GM18505 (cell line): ENCODE data around the gene LDLRAP1.

Source experiments
- ATAC-seq: cut with Tn5 transposase; IDR thresholded peaks from one replicate; pipeline ENCODE4 v1.9.1; 2021; ENCODE audit not compliant: unreplicated experiment
- POLR2A ChIP-seq: IDR thresholded peaks from 4 replicates; pipeline ENCODE4 v1.6.1; 2011; ENCODE audit warnings: borderline replicate concordance; ENCODE audit not compliant: insufficient read depth, insufficient read length; ENCODE audit errors: extremely low read depth

LDLRAP1 gene

DNA sequence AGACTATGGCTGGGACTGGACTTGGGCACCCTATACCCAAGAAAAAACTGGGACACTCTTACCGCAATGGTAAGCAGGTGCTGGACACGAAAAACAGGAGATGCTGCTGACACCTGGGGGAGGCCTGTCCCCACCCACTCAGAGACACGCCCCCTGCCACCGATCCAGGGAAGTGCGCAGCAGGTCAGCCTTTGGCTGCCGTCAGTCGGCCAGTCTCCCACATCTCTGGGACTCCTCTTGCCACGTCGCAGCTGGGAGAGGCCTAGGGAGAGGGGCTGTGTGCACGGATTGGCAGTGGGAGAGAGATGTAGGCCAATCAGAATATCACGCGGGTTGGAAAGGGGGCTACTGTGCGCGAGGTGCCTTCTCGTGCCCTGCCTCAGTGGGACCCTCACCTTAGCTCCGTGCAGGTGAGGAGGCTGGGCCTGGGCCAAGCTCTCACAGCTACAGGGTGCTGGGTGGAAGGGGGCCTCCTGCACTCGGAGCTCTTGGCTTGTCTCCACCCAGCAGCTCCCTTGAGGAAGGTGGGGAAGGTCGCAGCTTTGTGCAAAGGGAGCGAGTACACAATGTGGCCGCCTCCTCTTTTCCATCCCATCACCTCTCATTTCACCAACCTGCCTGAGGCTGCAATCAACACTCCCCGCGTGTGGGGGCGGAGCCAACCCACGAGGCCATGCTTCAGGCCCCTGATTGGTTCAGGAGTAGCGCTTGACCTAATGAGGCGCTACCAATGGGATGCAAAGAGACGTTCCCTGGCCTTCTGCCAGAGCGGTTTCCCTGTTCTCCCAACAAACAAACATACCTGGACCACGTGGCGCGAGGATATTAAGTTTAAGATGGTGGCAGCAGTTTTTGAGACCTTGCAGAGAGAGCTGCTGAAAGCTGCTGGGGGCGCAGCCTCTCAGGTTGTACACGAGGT is 25.7 kb upstream of the LDLRAP1 start:
- no peak for ATAC-seq

DNA sequence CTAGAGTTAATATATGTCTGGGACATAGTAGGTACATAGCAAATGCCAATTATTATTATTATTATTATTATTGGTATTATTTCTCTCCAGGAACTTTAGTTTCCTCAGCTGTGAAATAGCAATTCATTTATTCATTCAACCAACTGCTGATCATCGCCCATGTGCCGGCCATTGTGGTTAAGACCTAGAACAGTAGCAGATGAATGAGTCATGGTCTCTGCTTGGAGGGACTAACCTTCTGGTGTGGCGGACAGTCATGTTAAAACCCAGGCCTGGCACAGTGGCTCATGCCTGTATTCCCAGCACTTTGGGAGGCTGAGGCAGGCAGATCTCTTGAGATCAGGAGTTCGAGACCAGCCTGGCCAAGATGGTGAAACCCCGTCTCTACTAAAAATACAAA is 23.8 kb upstream of the LDLRAP1 start:
- no peak for ATAC-seq
- TF ChIP-seq POLR2A: no peak

More for the DNA sequence above, 25.7 kb upstream of the LDLRAP1 start:
- TF ChIP-seq POLR2A: no peak

DNA sequence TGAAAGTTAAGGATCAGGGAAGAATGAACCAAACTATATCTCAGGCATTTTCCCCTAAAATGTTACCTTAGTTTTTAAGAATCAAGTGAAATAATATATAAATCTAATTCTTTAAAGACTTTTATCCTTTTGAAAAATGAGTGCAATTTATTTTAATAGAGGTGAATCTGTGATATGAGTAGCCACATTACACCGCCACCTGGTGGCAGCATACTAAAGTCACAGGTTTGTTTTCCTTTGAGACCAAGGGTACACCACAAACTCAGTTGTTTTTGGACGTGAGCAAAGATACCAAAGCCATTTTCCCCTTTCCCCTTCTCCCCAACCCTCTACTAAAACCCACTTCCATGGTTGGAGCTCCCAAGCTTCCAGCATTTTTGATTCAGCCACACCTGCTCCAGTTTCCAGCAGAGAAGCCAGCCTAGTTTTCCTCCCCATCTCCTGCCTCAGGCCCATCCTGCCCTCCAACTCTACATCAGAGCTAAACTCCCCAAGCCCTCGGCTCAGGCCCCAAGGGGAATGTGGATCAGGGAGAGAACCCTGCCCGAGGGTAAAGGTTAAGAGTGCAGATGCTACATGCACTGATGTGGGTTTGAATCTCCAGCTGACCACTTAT is 22.9 kb upstream of the LDLRAP1 start:
- ATAC-seq: no peak
- no peak for TF ChIP-seq POLR2A

DNA sequence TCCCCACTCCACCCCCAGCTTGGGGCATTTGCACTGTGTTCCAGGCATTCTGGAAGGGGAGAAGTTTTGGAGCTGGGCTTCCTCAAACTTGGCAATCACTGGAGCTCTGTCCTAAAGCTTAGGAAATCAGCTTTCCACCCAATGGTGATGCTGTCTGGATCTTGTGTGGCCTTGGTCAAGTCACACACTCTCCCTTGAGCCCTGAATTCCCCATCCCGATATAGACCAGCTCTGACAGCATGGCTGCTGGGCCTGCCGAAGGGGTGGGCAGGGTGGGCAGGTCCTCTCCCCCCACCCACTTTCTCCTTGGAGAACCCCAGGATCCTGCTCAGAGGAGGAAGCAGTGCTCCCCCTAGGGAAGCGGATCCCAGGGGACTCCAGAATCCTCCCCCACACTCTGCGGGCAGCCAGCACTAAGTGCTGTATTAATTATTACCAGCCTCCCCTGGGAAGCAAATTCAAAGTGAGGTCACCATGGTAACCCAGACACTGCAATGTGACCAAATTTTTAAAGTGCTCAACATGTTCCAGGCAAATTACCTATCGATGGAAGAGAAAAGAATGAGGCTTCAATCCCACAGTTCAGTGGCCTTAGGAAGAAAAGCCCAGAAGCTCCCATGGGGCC is 21.3 kb upstream of the LDLRAP1 start:
- TF ChIP-seq POLR2A: no peak
- no peak for ATAC-seq

DNA sequence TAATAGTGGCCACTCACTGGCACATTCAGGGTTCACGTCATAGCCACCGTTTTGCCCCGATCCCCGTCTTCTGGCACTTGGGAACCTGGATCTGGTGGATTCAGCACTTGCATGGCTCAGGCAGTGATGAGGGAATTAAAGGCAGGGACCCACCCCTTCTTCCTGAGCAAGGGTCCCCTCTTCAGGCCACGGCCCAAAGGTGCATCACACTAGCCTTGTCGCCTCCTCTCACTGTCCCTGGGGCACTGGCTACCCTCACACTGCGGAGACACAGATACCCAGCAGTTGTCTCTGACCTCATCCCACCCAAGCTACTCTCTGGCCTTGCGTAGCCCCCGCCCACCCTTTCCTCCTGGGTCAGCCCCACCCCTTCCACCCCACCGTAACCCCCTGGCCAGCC is 19.9 kb upstream of the LDLRAP1 start:
- no peak for ATAC-seq
- TF ChIP-seq POLR2A: no peak

DNA sequence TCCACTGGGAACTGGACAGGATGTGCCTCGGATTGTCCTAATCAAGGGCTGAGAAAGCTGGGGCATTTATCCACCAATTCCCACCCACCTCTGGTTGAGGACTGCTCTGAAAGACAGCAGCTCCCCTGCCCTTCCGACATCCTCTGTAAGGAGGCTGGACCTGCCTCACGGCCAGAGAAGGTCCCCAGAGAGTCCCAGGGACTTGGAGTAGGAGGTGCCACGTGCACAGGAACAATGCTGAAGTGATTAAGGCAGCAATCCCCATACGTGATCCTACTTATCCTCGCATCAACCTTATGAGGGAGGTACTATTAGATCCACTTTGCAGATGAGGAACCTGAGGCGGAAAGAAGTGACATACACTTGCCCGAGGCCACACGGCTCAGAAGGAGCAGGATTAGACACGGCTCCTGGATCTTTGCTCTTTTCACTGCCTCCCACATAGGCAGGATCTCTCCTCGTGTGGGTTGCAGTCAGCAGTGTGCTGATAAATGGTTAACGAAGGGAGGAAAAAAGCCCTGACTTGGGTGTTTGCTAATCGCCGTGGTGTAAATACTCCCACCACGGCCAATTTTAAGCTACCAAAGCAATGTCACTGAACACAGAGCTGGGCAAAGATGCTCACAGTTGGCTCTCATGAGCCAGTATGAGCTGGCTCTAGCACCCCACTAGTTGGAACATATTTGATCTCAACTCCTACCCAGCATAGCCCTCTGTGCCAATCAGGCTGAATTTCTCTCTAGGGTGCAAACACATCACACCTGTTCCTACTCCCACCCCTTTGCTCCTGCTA is 18.6 kb upstream of the LDLRAP1 start:
- no peak for TF ChIP-seq POLR2A
- ATAC-seq: no peak

DNA sequence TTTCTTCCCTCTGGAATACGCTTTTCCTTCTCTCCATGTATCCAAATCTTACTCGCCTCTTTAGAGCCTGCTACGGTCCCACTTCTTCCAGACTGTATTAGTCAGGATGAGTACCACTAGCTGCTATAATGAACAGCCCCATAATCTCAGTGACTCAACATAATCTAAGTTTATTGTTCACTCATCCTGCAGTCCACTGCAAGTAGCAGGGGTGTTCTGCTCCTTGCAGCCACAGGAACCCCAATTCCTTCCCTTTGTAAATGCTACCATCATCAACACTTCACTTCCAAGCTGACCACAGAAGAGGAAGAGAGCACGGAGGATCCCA is 18.1 kb upstream of the LDLRAP1 start:
- no peak for ATAC-seq

DNA sequence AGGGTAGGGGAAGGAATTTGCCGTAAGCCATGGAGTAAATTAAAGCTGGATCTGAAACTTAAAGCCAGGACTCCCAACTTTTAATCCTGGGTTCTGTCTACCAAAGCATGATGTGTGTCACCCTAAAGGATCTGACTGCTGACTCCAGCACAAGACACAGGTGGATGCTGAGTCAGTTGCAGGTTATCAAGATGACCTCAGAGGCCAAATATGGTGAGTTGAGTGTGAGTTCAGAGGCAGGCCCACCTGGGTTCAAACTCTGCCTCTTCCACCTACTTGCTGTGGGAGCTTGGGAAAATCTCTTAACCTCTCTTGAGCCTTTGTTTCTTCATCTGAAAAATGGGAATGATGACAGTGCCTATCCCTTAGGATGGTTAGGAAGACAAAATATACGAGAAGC is 16.7 kb upstream of the LDLRAP1 start:
- no peak for TF ChIP-seq POLR2A
- no peak for ATAC-seq

More for the DNA sequence above, 18.1 kb upstream of the LDLRAP1 start:
- TF ChIP-seq POLR2A: no peak

DNA sequence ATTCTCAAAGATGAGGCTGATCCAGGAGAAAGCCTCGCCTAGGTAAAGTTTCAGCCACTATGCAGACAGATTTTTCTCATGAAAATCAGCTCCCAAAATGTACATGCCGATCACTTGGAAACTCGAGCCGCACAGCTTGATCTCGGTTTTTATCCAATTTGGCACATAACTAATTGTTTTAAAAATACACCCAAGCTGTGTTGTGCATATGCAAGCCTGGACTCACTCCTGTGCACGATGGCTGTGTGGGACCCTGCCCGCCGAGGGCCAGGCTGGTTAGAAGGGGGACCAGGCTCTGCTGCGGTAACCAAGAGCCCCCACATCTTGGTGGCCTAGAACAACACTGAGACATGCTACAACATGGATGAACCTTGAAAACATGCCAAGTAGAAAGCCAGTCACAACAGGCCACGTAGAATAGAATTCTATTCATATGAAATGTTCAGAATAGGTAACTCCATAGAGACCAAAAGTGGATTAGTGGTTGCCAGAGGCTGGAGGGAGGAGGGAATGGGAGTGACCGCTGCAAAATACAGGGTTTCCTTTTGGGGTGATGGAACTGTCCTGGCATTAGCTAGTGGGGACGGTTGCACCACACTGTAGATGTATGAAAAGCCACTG is 16.1 kb upstream of the LDLRAP1 start:
- no peak for ATAC-seq
- TF ChIP-seq POLR2A: no peak

DNA sequence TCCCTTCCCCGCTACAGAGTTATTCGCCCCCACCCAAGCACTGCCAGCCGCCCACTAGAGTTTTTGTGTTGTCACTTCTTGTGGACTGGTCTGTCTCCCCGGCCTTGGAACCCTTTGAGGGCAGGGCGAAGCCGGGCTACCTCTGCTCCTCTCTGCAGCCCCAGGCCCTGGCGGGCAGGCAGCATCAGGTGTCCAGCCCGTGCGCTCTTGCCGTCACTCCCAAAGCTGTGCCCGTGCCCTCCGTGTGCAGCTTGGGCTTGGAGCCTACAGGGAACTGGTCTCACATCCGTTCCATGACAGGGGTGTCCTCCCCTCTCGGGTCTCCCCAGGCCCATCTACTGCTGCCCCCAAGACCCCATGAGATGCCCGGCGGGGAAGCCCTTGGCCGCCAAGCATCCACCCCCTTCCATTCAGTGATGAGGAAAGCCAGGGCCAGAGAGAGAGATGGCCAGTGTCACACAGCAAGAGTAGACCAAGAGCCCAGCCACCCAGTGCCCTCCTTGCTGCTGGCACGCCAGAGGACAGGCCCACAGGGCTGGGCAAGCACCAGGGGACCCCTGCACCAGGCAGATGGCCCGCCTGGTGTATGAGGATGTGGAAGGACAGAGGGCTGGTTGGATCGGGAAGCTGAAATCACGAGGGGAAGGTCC is 15.3 kb upstream of the LDLRAP1 start:
- no peak for TF ChIP-seq POLR2A
- ATAC-seq: no peak

DNA sequence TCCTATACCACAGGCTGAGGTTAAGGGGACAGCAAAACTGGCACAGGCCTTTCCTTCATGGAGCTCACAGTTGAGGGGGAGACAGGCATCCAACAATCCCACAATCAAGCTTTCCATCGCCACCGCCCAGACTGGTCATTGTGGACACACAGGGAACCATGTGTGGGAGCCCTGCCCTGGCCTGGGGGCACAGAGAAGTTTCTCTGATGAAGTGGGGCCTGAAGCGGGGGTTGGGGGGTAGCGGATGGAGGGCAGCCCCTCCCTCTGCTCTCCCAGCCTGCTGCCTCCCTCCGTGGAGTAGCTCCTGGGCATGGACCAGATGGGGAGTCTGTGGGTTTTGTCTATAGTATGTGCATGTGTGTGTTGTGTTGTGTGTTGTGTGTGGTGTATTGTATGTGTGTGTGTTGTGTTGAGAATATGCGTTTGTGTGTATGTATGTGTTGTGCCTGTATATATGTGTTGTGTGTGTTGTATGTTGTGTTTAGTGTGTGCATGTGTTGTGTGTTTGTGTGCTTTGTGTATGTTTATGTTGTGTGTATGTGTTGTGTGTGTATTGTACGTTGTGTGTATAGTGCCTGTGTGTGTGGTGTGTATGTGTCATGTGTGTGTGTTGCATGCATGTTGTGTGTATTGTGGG is 14.4 kb upstream of the LDLRAP1 start:
- ATAC-seq: no peak
- no peak for TF ChIP-seq POLR2A

DNA sequence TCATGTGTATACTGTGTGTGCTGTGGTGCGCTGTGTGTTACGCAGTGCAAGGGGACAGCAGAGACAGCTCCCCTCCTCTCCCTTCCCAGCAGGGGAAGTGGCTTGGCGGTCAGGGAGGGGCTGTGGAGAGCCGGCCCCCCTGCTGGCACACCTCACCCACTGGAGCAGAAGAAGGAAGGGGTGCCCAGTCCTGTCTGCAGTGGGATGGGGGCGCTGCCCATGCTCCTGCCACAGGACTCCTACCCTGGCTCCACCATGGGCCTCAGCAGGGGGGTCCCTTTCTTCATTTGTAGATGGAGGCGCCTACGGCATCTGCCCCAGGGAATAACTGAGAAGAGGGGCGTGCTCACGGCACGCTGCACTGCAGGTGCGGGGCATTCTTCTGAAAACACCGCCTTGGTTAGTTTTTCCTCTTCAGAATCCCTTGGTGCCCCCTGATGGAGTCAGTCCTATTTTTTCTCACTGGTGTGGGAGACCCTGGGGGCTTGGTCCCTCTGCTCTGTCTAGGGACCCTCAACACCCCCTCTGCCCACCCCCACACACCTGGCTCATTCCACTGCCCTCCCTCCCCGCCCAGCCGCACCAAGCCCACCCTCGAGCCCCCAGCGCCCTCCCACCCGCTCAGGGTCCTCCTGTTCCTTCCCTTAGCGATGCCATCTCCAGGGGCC is 13.8 kb upstream of the LDLRAP1 start:
- no peak for TF ChIP-seq POLR2A
- no peak for ATAC-seq
